Activated naive CD8-positive, alpha-beta T cell treated with anti-CD3 and anti-CD28 coated beads, Interleukin-2, amount 50 U/mL, for 24 hours (primary cell): Measurements from ENCODE around the gene KIAA0825.

ENCODE experiments used
- ATAC-seq: fragments of 150-1000 bp; cut with Tn5 transposase; one replicate; pipeline ENCODE4 v1.10.0; 2021
- DNase-seq: peaks from one replicate; pipeline ENCODE4 v3.0.0; 2021
- H3K27ac Mint-ChIP-seq: one replicate; pipeline ENCODE4 v1.8.0; 2021; ENCODE audit warnings: mild to moderate bottlenecking, mixed read lengths
- H3K27me3 Mint-ChIP-seq: one replicate; pipeline ENCODE4 v1.8.0; 2021; ENCODE audit warnings: mixed read lengths
- H3K36me3 Mint-ChIP-seq: one replicate; pipeline ENCODE4 v1.8.0; 2021; ENCODE audit warnings: low read depth, mixed read lengths
- H3K4me1 Mint-ChIP-seq: one replicate; pipeline ENCODE4 v1.8.0; 2021; ENCODE audit warnings: mixed read lengths
- H3K4me3 Mint-ChIP-seq: one replicate; pipeline ENCODE4 v1.8.0; 2021; ENCODE audit warnings: mild to moderate bottlenecking, moderate library complexity, mixed read lengths
- H3K9me3 Mint-ChIP-seq: one replicate; pipeline ENCODE4 v1.8.0; 2021; ENCODE audit warnings: mixed read lengths

Gene KIAA0825

GRCh38 chr5:94501365-94501764, 117.0 kb downstream of the KIAA0825 start:
- no peaks in the 10 kb centered on the region for H3K27me3 Mint-ChIP-seq
- H3K9me3 Mint-ChIP-seq = no peaks in the 10 kb centered on the region
- H3K4me3 Mint-ChIP-seq = no peak overlapping the region
- H3K4me1 Mint-ChIP-seq = no peaks in the 10 kb centered on the region
- H3K36me3 Mint-ChIP-seq = no peaks in the 10 kb centered on the region
- H3K27ac Mint-ChIP-seq = no peak overlapping the region
- DNase-seq (no peak), ATAC-seq (no peak)

- no peak for DNase-seq
- Mint-ChIP-seq H3K36me3 (no peaks in the 10 kb centered on the region), H3K27me3 (no peaks in the 10 kb centered on the region), H3K9me3 (no peaks in the 10 kb centered on the region), H3K27ac (no peak overlapping the region), H3K4me1 (no peaks in the 10 kb centered on the region), H3K4me3 (no peak overlapping the region)
- ATAC-seq = no peak
These were observed 118.6 kb downstream of the KIAA0825 start for GRCh38 chr5:94499806-94500205.

- H3K4me1 Mint-ChIP-seq = no peaks in the 10 kb centered on the region
- no peak overlapping the region for H3K27ac Mint-ChIP-seq
- H3K27me3 Mint-ChIP-seq = no peaks in the 10 kb centered on the region
- no peaks in the 10 kb centered on the region for H3K9me3 Mint-ChIP-seq
- ATAC-seq (no peak), DNase-seq (no peak)
- no peak overlapping the region for H3K4me3 Mint-ChIP-seq
- H3K36me3 Mint-ChIP-seq = no peaks in the 10 kb centered on the region
These were observed 120.2 kb downstream of the KIAA0825 start for GRCh38 chr5:94498199-94498598.

- Mint-ChIP-seq H3K4me1 (no peaks in the 10 kb centered on the region), H3K36me3 (no peaks in the 10 kb centered on the region), H3K27ac (no peak overlapping the region), H3K9me3 (no peaks in the 10 kb centered on the region), H3K27me3 (no peaks in the 10 kb centered on the region), H3K4me3 (no peak overlapping the region)
- no peak for DNase-seq
- ATAC-seq = no peak
These were observed 133.3 kb downstream of the KIAA0825 start for GRCh38 chr5:94485067-94485466.

- ATAC-seq = no peak
- Mint-ChIP-seq H3K4me1 (no peaks in the 10 kb centered on the region), H3K27me3 (no peaks in the 10 kb centered on the region), H3K36me3 (no peaks in the 10 kb centered on the region), H3K9me3 (no peaks in the 10 kb centered on the region), H3K4me3 (no peak overlapping the region), H3K27ac (no peak overlapping the region)
- DNase-seq = no peak
These were observed 137.3 kb downstream of the KIAA0825 start for GRCh38 chr5:94481059-94481458.

- ATAC-seq = no peak
- Mint-ChIP-seq H3K27me3 (no peaks in the 10 kb centered on the region), H3K4me3 (no peak overlapping the region), H3K27ac (no peak overlapping the region), H3K4me1 (no peaks in the 10 kb centered on the region), H3K36me3 (no peaks in the 10 kb centered on the region), H3K9me3 (no peaks in the 10 kb centered on the region)
- DNase-seq = no peak
These were observed 137.9 kb downstream of the KIAA0825 start for GRCh38 chr5:94480486-94480885.

- no peaks in the 10 kb centered on the region for H3K27me3 Mint-ChIP-seq
These were observed 144.5 kb downstream of the KIAA0825 start for GRCh38 chr5:94473936-94474335.

GRCh38 chr5:94471521-94471920, 146.9 kb downstream of the KIAA0825 start:
- Mint-ChIP-seq H3K4me1 (no peaks in the 10 kb centered on the region), H3K4me3 (no peak overlapping the region), H3K27me3 (no peaks in the 10 kb centered on the region), H3K27ac (no peak overlapping the region), H3K36me3 (no peaks in the 10 kb centered on the region), H3K9me3 (no peaks in the 10 kb centered on the region)
- DNase-seq = no peak
- no peak for ATAC-seq

More at GRCh38 chr5:94473936-94474335, 144.5 kb downstream of the KIAA0825 start:
- no peaks in the 10 kb centered on the region for H3K36me3 Mint-ChIP-seq
- no peaks in the 10 kb centered on the region for H3K9me3 Mint-ChIP-seq
- no peak for DNase-seq
- H3K4me1 Mint-ChIP-seq = no peaks in the 10 kb centered on the region
- no peak overlapping the region for H3K4me3 Mint-ChIP-seq
- no peak overlapping the region for H3K27ac Mint-ChIP-seq
- ATAC-seq = no peak

- Mint-ChIP-seq H3K27me3 (no peaks in the 10 kb centered on the region), H3K4me1 (no peaks in the 10 kb centered on the region), H3K9me3 (no peaks in the 10 kb centered on the region), H3K27ac (no peak overlapping the region), H3K36me3 (no peaks in the 10 kb centered on the region), H3K4me3 (no peak overlapping the region)
- ATAC-seq = no peak
- DNase-seq = no peak
These were observed 147.6 kb downstream of the KIAA0825 start for GRCh38 chr5:94470802-94471201.

- Mint-ChIP-seq H3K36me3 (no peaks in the 10 kb centered on the region), H3K9me3 (no peaks in the 10 kb centered on the region), H3K27ac (no peak overlapping the region), H3K4me3 (no peak overlapping the region), H3K4me1 (no peaks in the 10 kb centered on the region), H3K27me3 (no peaks in the 10 kb centered on the region)
- ATAC-seq (no peak), DNase-seq (no peak)
These were observed 148.5 kb downstream of the KIAA0825 start for GRCh38 chr5:94469894-94470329.

GRCh38 chr5:94467954-94468930, 150.2 kb downstream of the KIAA0825 start:
- no peaks in the 10 kb centered on the region for H3K4me1 Mint-ChIP-seq
- ATAC-seq = no peak
- no peak overlapping the region for H3K27ac Mint-ChIP-seq
- H3K4me3 Mint-ChIP-seq = no peak overlapping the region
- H3K9me3 Mint-ChIP-seq = no peaks in the 10 kb centered on the region
- no peak for DNase-seq
- H3K36me3 Mint-ChIP-seq = no peaks in the 10 kb centered on the region
- H3K27me3 Mint-ChIP-seq = no peaks in the 10 kb centered on the region

GRCh38 chr5:94467346-94467953, 151.0 kb downstream of the KIAA0825 start:
- H3K4me3 Mint-ChIP-seq = no peak overlapping the region

GRCh38 chr5:94463739-94464138, 154.7 kb downstream of the KIAA0825 start:
- Mint-ChIP-seq H3K4me1 (no peaks in the 10 kb centered on the region), H3K27me3 (no peaks in the 10 kb centered on the region), H3K36me3 (no peaks in the 10 kb centered on the region), H3K9me3 (no peaks in the 10 kb centered on the region), H3K27ac (no peak overlapping the region), H3K4me3 (no peak overlapping the region)
- ATAC-seq (no peak), DNase-seq (no peak)

More at GRCh38 chr5:94467346-94467953, 151.0 kb downstream of the KIAA0825 start:
- H3K36me3 Mint-ChIP-seq = no peaks in the 10 kb centered on the region
- no peak for ATAC-seq
- no peaks in the 10 kb centered on the region for H3K4me1 Mint-ChIP-seq
- H3K27ac Mint-ChIP-seq = no peak overlapping the region
- DNase-seq = no peak
- H3K27me3 Mint-ChIP-seq = no peaks in the 10 kb centered on the region
- no peaks in the 10 kb centered on the region for H3K9me3 Mint-ChIP-seq

GRCh38 chr5:94461131-94461530, 157.3 kb downstream of the KIAA0825 start:
- no peak for ATAC-seq
- Mint-ChIP-seq H3K9me3 (no peaks in the 10 kb centered on the region), H3K4me3 (no peak overlapping the region), H3K27me3 (no peaks in the 10 kb centered on the region), H3K27ac (no peak overlapping the region), H3K4me1 (no peaks in the 10 kb centered on the region), H3K36me3 (no peaks in the 10 kb centered on the region)
- DNase-seq = no peak

- Mint-ChIP-seq H3K4me3 (no peak overlapping the region), H3K36me3 (no peaks in the 10 kb centered on the region), H3K27ac (no peak overlapping the region), H3K9me3 (no peaks in the 10 kb centered on the region), H3K4me1 (no peaks in the 10 kb centered on the region), H3K27me3 (no peaks in the 10 kb centered on the region)
- no peak for DNase-seq
- ATAC-seq = no peak
These were observed 158.5 kb downstream of the KIAA0825 start for GRCh38 chr5:94459915-94460314.
